ENCODE results near the gene RAB37.

DNA sequence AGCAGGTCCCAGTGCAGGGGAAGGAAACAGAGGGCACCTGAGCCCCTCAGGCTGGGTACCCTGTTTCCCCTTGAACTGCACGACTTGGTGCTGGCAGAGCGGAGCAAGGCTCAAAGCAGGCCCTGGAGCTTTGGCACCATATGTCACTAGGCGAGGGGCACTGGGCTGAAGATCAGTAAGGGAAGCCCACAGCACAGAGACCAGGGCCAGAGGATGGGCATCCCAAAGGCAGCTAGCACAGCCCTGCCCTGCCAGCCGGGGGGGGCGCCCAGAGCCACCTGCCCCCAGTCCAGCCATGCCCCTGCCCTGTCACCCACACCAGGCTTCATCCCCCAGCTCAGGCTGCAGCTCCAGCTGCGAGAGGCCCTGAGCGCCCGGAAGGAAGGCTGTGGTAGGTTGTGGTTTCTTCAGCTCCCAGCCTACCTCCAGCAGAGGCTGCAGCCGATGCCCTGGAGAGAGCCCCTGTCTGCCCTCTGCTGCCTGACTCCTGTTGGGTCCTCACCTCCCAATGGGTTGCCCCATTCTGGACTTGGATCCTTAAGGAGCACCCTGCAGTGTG lies 22.3 kb downstream of the RAB37 start:
- TF ChIP-seq, protein P1, sequence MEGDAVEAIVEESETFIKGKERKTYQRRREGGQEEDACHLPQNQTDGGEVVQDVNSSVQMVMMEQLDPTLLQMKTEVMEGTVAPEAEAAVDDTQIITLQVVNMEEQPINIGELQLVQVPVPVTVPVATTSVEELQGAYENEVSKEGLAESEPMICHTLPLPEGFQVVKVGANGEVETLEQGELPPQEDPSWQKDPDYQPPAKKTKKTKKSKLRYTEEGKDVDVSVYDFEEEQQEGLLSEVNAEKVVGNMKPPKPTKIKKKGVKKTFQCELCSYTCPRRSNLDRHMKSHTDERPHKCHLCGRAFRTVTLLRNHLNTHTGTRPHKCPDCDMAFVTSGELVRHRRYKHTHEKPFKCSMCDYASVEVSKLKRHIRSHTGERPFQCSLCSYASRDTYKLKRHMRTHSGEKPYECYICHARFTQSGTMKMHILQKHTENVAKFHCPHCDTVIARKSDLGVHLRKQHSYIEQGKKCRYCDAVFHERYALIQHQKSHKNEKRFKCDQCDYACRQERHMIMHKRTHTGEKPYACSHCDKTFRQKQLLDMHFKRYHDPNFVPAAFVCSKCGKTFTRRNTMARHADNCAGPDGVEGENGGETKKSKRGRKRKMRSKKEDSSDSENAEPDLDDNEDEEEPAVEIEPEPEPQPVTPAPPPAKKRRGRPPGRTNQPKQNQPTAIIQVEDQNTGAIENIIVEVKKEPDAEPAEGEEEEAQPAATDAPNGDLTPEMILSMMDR (IDR thresholded peaks at IDR 0.05): no peak
- TF ChIP-seq EZH2 (IDR thresholded peaks at IDR 0.05; ENCODE audit: borderline replicate concordance, insufficient read depth, low read depth, low read length, poor library complexity, severe bottlenecking): no peak
